ENCODE measurements around the gene CLDN5.

DNA sequence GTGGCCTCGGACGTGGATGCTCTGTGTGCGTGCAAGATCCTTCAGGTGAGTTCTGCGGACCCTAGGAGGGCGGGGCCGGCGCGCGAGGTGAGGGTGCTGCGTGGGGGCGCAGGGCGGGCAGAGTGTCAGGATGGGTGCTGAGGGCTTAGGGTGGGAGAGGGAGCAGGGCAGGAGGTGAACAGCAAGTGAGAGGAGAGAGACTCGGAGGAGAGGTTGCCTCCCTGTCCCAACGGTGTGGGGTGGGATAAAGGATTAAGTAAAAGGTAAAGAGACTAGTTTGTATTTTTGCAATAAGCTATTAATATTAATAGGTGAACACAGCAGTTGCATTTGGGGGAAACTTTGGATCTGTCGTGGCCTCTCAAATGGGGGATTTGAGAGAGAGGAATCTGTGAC lies 44.0 kb downstream of the CLDN5 start:
- TF ChIP-seq, protein P1, sequence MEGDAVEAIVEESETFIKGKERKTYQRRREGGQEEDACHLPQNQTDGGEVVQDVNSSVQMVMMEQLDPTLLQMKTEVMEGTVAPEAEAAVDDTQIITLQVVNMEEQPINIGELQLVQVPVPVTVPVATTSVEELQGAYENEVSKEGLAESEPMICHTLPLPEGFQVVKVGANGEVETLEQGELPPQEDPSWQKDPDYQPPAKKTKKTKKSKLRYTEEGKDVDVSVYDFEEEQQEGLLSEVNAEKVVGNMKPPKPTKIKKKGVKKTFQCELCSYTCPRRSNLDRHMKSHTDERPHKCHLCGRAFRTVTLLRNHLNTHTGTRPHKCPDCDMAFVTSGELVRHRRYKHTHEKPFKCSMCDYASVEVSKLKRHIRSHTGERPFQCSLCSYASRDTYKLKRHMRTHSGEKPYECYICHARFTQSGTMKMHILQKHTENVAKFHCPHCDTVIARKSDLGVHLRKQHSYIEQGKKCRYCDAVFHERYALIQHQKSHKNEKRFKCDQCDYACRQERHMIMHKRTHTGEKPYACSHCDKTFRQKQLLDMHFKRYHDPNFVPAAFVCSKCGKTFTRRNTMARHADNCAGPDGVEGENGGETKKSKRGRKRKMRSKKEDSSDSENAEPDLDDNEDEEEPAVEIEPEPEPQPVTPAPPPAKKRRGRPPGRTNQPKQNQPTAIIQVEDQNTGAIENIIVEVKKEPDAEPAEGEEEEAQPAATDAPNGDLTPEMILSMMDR (IDR thresholded peaks at IDR 0.05; ENCODE audit: insufficient read depth, low read length): no peak
- TF ChIP-seq, protein P2, sequence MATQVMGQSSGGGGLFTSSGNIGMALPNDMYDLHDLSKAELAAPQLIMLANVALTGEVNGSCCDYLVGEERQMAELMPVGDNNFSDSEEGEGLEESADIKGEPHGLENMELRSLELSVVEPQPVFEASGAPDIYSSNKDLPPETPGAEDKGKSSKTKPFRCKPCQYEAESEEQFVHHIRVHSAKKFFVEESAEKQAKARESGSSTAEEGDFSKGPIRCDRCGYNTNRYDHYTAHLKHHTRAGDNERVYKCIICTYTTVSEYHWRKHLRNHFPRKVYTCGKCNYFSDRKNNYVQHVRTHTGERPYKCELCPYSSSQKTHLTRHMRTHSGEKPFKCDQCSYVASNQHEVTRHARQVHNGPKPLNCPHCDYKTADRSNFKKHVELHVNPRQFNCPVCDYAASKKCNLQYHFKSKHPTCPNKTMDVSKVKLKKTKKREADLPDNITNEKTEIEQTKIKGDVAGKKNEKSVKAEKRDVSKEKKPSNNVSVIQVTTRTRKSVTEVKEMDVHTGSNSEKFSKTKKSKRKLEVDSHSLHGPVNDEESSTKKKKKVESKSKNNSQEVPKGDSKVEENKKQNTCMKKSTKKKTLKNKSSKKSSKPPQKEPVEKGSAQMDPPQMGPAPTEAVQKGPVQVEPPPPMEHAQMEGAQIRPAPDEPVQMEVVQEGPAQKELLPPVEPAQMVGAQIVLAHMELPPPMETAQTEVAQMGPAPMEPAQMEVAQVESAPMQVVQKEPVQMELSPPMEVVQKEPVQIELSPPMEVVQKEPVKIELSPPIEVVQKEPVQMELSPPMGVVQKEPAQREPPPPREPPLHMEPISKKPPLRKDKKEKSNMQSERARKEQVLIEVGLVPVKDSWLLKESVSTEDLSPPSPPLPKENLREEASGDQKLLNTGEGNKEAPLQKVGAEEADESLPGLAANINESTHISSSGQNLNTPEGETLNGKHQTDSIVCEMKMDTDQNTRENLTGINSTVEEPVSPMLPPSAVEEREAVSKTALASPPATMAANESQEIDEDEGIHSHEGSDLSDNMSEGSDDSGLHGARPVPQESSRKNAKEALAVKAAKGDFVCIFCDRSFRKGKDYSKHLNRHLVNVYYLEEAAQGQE (IDR thresholded peaks at IDR 0.05; ENCODE audit: insufficient replicate concordance, low read depth): no peak
- no peak for TF ChIP-seq POLR2AphosphoS5 (IDR thresholded peaks at IDR 0.05; ENCODE audit: low read depth)
- no peak for TF ChIP-seq SPI1 (IDR thresholded peaks at IDR 0.05; ENCODE audit: borderline replicate concordance, low read depth)
